DND-41 (cell line): Measurements from ENCODE around the gene CELSR1.

Experiments used
- ATAC-seq: fragments of 200-7000 bp; cut with Tn5 transposase; 3 replicates; pipeline ENCODE4 v1.9.1; 2021; ENCODE audit warnings: low read depth; ENCODE audit not compliant: insufficient read depth
- DNase-seq: peaks from one replicate; pipeline ENCODE4 v3.0.0-alpha.2; 2020
- H2AFZ ChIP-seq: 2 replicates; pipeline ENCODE4 v1.6.0; 2012; ENCODE audit warnings: low read depth, low read length
- H3K27ac ChIP-seq: 2 replicates; pipeline ENCODE4 v1.5.1; 2012; ENCODE audit warnings: low read length, inconsistent platforms
- H3K27me3 ChIP-seq: fragments of 200-600 bp; sonication (generic); 2 replicates; pipeline ENCODE4 v1.6.0; 2012; ENCODE audit warnings: low read length, mild to moderate bottlenecking, inconsistent platforms; ENCODE audit not compliant: insufficient read depth, poor library complexity
- H3K36me3 ChIP-seq: 2 replicates; pipeline ENCODE4 v1.5.1; 2012; ENCODE audit warnings: low read length, inconsistent platforms; ENCODE audit not compliant: insufficient read depth
- H3K4me1 ChIP-seq: 2 replicates; pipeline ENCODE4 v1.5.1; 2012; ENCODE audit warnings: mild to moderate bottlenecking, low read length; ENCODE audit not compliant: insufficient read depth
- H3K4me2 ChIP-seq: 2 replicates; pipeline ENCODE4 v1.6.0; 2012; ENCODE audit warnings: mild to moderate bottlenecking, moderate library complexity, low read length, inconsistent platforms; ENCODE audit not compliant: insufficient read depth
- H3K4me3 ChIP-seq, 2 experiments: fragments of 200-600 bp in 1 of 2; shearing (Covaris generic) in 1 of 2; 2 replicates each; pipeline ENCODE4 v1.5.1; 2012 to 2016; ENCODE audit warnings: inconsistent platforms in 2 of 2, low read length in 2 of 2, mild to moderate bottlenecking in 2 of 2, low read depth in 1 of 2, moderate library complexity in 1 of 2
- H3K79me2 ChIP-seq: 2 replicates; pipeline ENCODE4 v1.6.0; 2012; ENCODE audit warnings: low read length, inconsistent platforms; ENCODE audit not compliant: insufficient read depth
- H3K9ac ChIP-seq: 2 replicates; pipeline ENCODE4 v1.6.0; 2012; ENCODE audit warnings: low read depth, mild to moderate bottlenecking, inconsistent platforms, low read length, moderate library complexity
- H3K9me3 ChIP-seq: 2 replicates; pipeline ENCODE4 v1.5.1; 2012; ENCODE audit warnings: low read length, moderate library complexity, mild to moderate bottlenecking, inconsistent platforms; ENCODE audit not compliant: insufficient read depth, severe bottlenecking
- H4K20me1 ChIP-seq: 2 replicates; pipeline ENCODE4 v1.6.0; 2012; ENCODE audit warnings: low read length; ENCODE audit not compliant: insufficient read depth
- EZH2 ChIP-seq: IDR thresholded peaks from 3 replicates; pipeline ENCODE4 v1.6.1; 2012; ENCODE audit warnings: borderline replicate concordance, low read depth, mild to moderate bottlenecking, moderate library complexity, low read length, inconsistent platforms; ENCODE audit not compliant: severe bottlenecking
- TF ChIP-seq, protein P1 (sequence below): IDR thresholded peaks from 2 replicates; pipeline ENCODE4 v1.5.1; 2012; ENCODE audit warnings: borderline replicate concordance, low read length, moderate library complexity, mild to moderate bottlenecking; ENCODE audit not compliant: poor library complexity, severe bottlenecking; ENCODE audit errors: extremely low read depth

The CELSR1 gene

DNA sequence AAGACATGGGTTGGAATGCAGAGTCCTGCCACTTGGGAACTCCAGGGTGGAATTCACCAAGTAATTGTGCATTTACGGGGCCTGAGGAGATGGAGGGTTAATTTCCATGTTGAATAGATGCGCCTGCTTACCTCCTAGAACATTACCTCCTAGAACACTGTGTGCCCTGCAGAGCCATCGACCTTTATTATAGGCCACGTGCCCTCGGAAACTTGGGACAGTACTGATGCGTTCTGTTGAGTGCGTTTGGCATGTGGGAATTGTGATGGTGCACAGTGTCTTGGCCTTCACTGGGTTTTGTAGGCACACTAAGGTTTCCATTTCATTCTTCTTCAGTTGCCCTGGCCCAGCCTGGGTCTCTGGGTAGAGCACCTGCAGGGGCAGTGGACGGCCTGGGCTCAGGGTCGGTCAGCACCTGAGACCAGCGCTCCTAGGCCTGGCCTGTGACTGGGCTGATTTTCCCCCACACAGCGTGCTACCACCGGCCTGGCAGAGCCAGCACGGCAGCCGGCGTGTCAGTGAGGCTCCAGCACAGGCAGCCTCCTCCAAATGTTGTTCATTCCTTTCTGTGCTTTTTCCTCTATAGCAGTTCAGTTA is 189.2 kb downstream of the CELSR1 start:
- Histone ChIP-seq H4K20me1 (peaks cover 30% of the 10 kb centered on the region), H3K27ac (no peak overlapping the region)
- ATAC-seq, result no peak

DNA sequence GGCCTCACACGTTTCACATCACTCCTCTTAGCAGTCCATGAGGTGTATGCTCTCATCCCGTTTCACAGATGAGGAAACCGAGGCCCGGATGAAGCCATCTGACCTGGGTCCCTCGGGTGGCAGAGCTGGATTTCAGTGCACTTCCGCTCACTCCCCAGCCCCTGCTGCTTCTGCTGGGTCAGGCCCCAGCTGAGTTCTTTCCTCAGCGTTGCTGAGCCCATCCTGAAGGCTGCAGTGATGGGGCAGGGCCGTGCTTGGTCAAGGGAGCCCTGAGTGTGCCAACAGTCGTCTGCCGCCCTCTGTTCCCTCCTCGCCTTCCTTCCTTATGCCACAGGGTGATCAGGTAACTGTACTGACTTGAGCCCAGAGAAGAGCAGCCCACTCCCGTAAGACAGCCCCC is 189.8 kb downstream of the CELSR1 start:
- peaks cover 24% of the 10 kb centered on the region for H4K20me1 ChIP-seq
- no peak overlapping the region for H3K4me3 ChIP-seq
- H2AFZ ChIP-seq, result no peak overlapping the region
- H3K9me3 ChIP-seq, result no peaks in the 10 kb centered on the region
- H3K4me1 ChIP-seq, result no peaks in the 10 kb centered on the region
- no peak overlapping the region for H3K9ac ChIP-seq
- TF ChIP-seq, protein P1, sequence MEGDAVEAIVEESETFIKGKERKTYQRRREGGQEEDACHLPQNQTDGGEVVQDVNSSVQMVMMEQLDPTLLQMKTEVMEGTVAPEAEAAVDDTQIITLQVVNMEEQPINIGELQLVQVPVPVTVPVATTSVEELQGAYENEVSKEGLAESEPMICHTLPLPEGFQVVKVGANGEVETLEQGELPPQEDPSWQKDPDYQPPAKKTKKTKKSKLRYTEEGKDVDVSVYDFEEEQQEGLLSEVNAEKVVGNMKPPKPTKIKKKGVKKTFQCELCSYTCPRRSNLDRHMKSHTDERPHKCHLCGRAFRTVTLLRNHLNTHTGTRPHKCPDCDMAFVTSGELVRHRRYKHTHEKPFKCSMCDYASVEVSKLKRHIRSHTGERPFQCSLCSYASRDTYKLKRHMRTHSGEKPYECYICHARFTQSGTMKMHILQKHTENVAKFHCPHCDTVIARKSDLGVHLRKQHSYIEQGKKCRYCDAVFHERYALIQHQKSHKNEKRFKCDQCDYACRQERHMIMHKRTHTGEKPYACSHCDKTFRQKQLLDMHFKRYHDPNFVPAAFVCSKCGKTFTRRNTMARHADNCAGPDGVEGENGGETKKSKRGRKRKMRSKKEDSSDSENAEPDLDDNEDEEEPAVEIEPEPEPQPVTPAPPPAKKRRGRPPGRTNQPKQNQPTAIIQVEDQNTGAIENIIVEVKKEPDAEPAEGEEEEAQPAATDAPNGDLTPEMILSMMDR, result no peak
- TF ChIP-seq EZH2, result no peak
- no peak overlapping the region for H3K4me2 ChIP-seq
- no peak overlapping the region for H3K27ac ChIP-seq
- ATAC-seq, result no peak
- H3K79me2 ChIP-seq, result peaks cover 14% of the 10 kb centered on the region; the same call in 1 of the 2 replicates
- DNase-seq, result no peak
- H3K27me3 ChIP-seq, result no peaks in the 10 kb centered on the region
- H3K36me3 ChIP-seq, result peaks cover 98% of the 10 kb centered on the region

More for the DNA sequence above, 189.2 kb downstream of the CELSR1 start:
- Histone ChIP-seq H3K36me3 (peaks cover 98% of the 10 kb centered on the region), H3K9ac (no peak overlapping the region), H3K4me3 (no peak overlapping the region), H2AFZ (no peak overlapping the region), H3K4me1 (no peaks in the 10 kb centered on the region), H3K27me3 (no peaks in the 10 kb centered on the region), H3K4me2 (no peak overlapping the region), H3K9me3 (no peaks in the 10 kb centered on the region), H3K79me2 (peaks cover 14% of the 10 kb centered on the region; the same call in 1 of the 2 replicates)
- DNase-seq, result no peak
- no peak for TF ChIP-seq EZH2
- TF ChIP-seq, protein P1, result no peak

DNA sequence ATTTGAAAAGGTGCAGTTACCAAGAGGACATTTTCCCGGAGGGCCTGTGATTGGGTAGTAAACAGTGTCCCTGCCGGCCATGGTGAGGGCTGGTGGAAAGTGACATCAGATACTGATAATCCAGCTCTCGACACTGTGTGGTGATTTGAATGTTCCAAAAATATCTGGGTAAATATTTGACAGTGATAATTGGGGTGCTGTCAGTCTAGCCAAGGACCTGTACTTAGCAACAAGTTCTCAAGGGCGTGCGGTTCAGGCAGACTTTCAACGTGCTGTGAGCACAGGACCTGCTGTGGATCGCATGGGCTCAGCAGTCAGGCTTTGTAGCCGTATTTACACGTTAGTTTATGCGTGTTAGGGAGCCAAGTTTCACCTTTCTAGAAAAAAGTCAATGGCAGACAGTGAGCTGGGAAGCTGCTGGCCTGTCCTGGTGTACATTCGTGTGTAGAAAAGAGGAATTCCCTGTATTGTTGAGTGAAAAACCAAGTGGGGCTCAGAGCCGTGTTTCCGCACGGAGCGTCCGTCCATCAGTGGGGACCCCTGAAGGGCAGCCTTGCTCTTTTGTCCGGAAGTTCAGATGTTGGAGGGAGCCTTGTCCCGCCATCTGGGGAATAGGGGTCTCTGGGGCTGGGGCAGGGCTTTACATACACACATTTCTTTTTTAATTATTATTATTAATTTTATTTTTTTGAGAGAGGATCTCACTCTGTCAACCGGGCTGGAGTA is 190.6 kb downstream of the CELSR1 start:
- TF ChIP-seq, protein P1, result no peak
- no peak for TF ChIP-seq EZH2
- Histone ChIP-seq H3K9ac (no peak overlapping the region), H3K27ac (no peak overlapping the region), H3K79me2 (peaks cover 15% of the 10 kb centered on the region), H3K36me3 (peaks cover 98% of the 10 kb centered on the region), H3K9me3 (no peaks in the 10 kb centered on the region), H3K4me3 (no peak overlapping the region), H3K27me3 (no peaks in the 10 kb centered on the region), H4K20me1 (peaks cover 23% of the 10 kb centered on the region), H3K4me2 (no peak overlapping the region), H2AFZ (no peak overlapping the region), H3K4me1 (no peaks in the 10 kb centered on the region)
- no peak for DNase-seq
- ATAC-seq, result no peak
